ENCODE data around the gene FKBP1A.

- TF ChIP-seq CTCF (IDR thresholded peaks at IDR 0.05): no peak
- no peak for TF ChIP-seq POLR2AphosphoS5 (IDR thresholded peaks at IDR 0.05)
- peak in 1 of 2 donors; percentile 15 for TF ChIP-seq POLR2A (IDR thresholded peaks at IDR 0.05)
Measured at GRCh38 chr20:1326031-1326930, 66.6 kb downstream of the FKBP1A start.

All from sigmoid colon (tissue), 4 donors.